HepG2 (cell line): ENCODE results near the gene ZNF77. TPM values are rescaled to one million over a fixed set of nuclear protein-coding genes. Genes with fewer than 3 reads are reported as not detected.

Experiments
- CSRNP2 ChIP-seq: sonication (generic); formaldehyde crosslinking; conservative IDR thresholded peaks from 2 replicates; pipeline ENCODE4 v1.8.0; 2022; ENCODE audit warnings: low read depth, missing genetic modification reagents
- GTF2F1 ChIP-seq: fragments of 150-350 bp; IDR thresholded peaks from 2 replicates; pipeline ENCODE4 v1.6.1; 2014; ENCODE audit warnings: low read length
- NFE2 ChIP-seq: sonication (generic); formaldehyde crosslinking; IDR thresholded peaks from 2 replicates; pipeline ENCODE4 v1.4.0; 2020; ENCODE audit warnings: missing genetic modification reagents
- NR0B2 ChIP-seq: sonication (generic); formaldehyde crosslinking; IDR thresholded peaks from 2 replicates; pipeline ENCODE4 v1.4.0; 2020; ENCODE audit warnings: mild to moderate bottlenecking, missing genetic modification reagents
- PCBP2 ChIP-seq: fragments of 200-400 bp; formaldehyde crosslinking; optimal IDR thresholded peaks from 2 replicates; pipeline ENCODE3; 2018; ENCODE audit warnings: low read length, low read depth; ENCODE audit not compliant: poor library complexity, severe bottlenecking
- POLR2AphosphoS2 ChIP-seq: IDR thresholded peaks from 2 replicates; pipeline ENCODE4 v1.6.1; 2011; ENCODE audit warnings: low read depth, low read length, improper control_type of control experiment
- RFX5 ChIP-seq: IDR thresholded peaks from 2 replicates; pipeline ENCODE4 v1.6.1; 2011; ENCODE audit warnings: low read depth, low read length, improper control_type of control experiment
- SOX6 ChIP-seq, 2 experiments: fragments of 450-650 bp in 1 of 2; sonication (generic) in 1 of 2; formaldehyde crosslinking in 1 of 2; IDR thresholded peaks; 2 replicates each; pipeline versions ENCODE4 v1.4.0 to v1.6.1; 2017 to 2020; ENCODE audit warnings: antibody characterized with exemption in 1 of 2, mild to moderate bottlenecking in 1 of 2, missing genetic modification reagents in 1 of 2
- SP4 ChIP-seq: sonication (generic); formaldehyde crosslinking; IDR thresholded peaks from 2 replicates; pipeline ENCODE4 v1.8.1; 2023; ENCODE audit warnings: mild to moderate bottlenecking, missing genetic modification reagents
- SRF ChIP-seq: IDR thresholded peaks from 2 replicates; pipeline ENCODE4 v1.6.1; 2011; ENCODE audit warnings: mild to moderate bottlenecking, low read depth, low read length, moderate library complexity
- ZC3H4 ChIP-seq: sonication (generic); formaldehyde crosslinking; IDR thresholded peaks from 2 replicates; pipeline ENCODE4 v1.4.0; 2020; ENCODE audit warnings: missing genetic modification reagents, borderline replicate concordance
- ZNF253 ChIP-seq: sonication (generic); formaldehyde crosslinking; IDR thresholded peaks from 2 replicates; pipeline ENCODE4 v1.8.0; 2022; ENCODE audit warnings: mild to moderate bottlenecking, missing genetic modification reagents, borderline replicate concordance
- ZNF331 ChIP-seq: sonication (generic); formaldehyde crosslinking; IDR thresholded peaks from 2 replicates; pipeline ENCODE4 v1.4.0; 2020; ENCODE audit warnings: missing genetic modification reagents
- ZNF432 ChIP-seq: sonication (generic); formaldehyde crosslinking; IDR thresholded peaks from 2 replicates; pipeline ENCODE4 v1.5.0; 2020; ENCODE audit warnings: missing genetic modification reagents, mild to moderate bottlenecking, borderline replicate concordance
- ZNF468 ChIP-seq: sonication (generic); formaldehyde crosslinking; IDR thresholded peaks from 2 replicates; pipeline ENCODE4 v1.8.0; 2022; ENCODE audit warnings: mild to moderate bottlenecking, moderate library complexity, missing genetic modification reagents
- ZNF549 ChIP-seq: sonication (generic); formaldehyde crosslinking; IDR thresholded peaks from 2 replicates; pipeline ENCODE4 v1.5.0; 2020; ENCODE audit warnings: missing genetic modification reagents
- ZNF619 ChIP-seq: sonication (generic); formaldehyde crosslinking; IDR thresholded peaks from 2 replicates; pipeline ENCODE4 v1.4.0; 2020; ENCODE audit warnings: mild to moderate bottlenecking, missing genetic modification reagents
- ZNF678 ChIP-seq: sonication (generic); formaldehyde crosslinking; IDR thresholded peaks from 2 replicates; pipeline ENCODE4 v1.4.0; 2020; ENCODE audit warnings: mild to moderate bottlenecking, missing genetic modification reagents
- ZSCAN21 ChIP-seq: sonication (generic); formaldehyde crosslinking; IDR thresholded peaks from 2 replicates; pipeline ENCODE4 v1.8.0; 2022; ENCODE audit warnings: mild to moderate bottlenecking, missing genetic modification reagents, moderate library complexity, borderline replicate concordance
- polyA plus RNA-seq, 8 experiments: library from polyadenylated mRNA; depleted of rRNA in 3 of 8; stranded (reverse) in 7 of 8; unstranded in 1 of 8; fragments of >200 nt; fragmentation: Illumina TruSeq in 4 of 8; extraction: Trizol in 4 of 8; gene quantifications; 2 replicates each; pipeline versions ENCODE4 v1.2.1 to v1.2.3, GENCODE V29; 2011 to 2016; ENCODE audit warnings: low read depth in 4 of 8, missing spikeins in 1 of 8, mixed read lengths in 1 of 8; ENCODE audit not compliant: insufficient read depth in 1 of 8
- total RNA-seq, 5 experiments: library from RNA; depleted of rRNA; stranded (reverse); fragments of >200 nt; fragmentation: Illumina TruSeq; extraction: Trizol; gene quantifications; 2 replicates each; pipeline ENCODE4 v1.2.3, GENCODE V29; 2016; ENCODE audit warnings: low read depth in 1 of 5
- TF ChIP-seq, protein P1 (sequence below): sonication (generic); formaldehyde crosslinking; IDR thresholded peaks from 2 replicates; pipeline ENCODE4 v1.4.0; 2020; ENCODE audit warnings: missing genetic modification reagents
- TF ChIP-seq, protein P2 (sequence below): sonication (generic); formaldehyde crosslinking; IDR thresholded peaks from 2 replicates; pipeline ENCODE4 v1.4.0; 2020; ENCODE audit warnings: mild to moderate bottlenecking, missing genetic modification reagents
- TF ChIP-seq, protein P3 (sequence below): sonication (generic); formaldehyde crosslinking; IDR thresholded peaks from 2 replicates; pipeline ENCODE4 v1.4.0; 2020; ENCODE audit warnings: missing genetic modification reagents

Gene ZNF77
- total and polyA plus RNA-seq, 2 of the 13 experiments (the other 11 are each of a cell fraction or from before 2014, with no cell fraction given) = 7.1 to 11.5 TPM

GRCh38 chr19:2950286-2951124 is 5.7 kb upstream of the ZNF77 start (continued):
- TF ChIP-seq ZNF432 (CRISPR knock-in tag) (no peak), NFE2 (no peak), ZC3H4 (no peak; the same call in 1 of the 2 replicates), SRF (no peak), GTF2F1 (peak; percentile 62; the same call in 1 of the 2 replicates), ZNF549 (CRISPR knock-in tag) (no peak), ZNF468 (CRISPR knock-in tag) (no peak), NR0B2 (CRISPR knock-in tag) (no peak), SP4 (CRISPR knock-in tag) (peak; percentile 96), PCBP2 (no peak), RFX5 (no peak), ZNF253 (CRISPR knock-in tag) (no peak), SOX6 (IDR thresholded peaks at IDR 0.05) (no peak), SOX6 (CRISPR knock-in tag; IDR thresholded peaks at IDR 0.05) (peak; percentile 76), ZNF619 (CRISPR knock-in tag) (no peak), ZNF678 (CRISPR knock-in tag) (no peak), POLR2AphosphoS2 (peak; percentile 57; the same call in 1 of the 2 replicates), ZSCAN21 (CRISPR knock-in tag) (no peak), ZNF331 (CRISPR knock-in tag) (no peak; the same call in 1 of the 2 replicates), CSRNP2 (CRISPR knock-in tag) (no peak)
- TF ChIP-seq, protein P1, sequence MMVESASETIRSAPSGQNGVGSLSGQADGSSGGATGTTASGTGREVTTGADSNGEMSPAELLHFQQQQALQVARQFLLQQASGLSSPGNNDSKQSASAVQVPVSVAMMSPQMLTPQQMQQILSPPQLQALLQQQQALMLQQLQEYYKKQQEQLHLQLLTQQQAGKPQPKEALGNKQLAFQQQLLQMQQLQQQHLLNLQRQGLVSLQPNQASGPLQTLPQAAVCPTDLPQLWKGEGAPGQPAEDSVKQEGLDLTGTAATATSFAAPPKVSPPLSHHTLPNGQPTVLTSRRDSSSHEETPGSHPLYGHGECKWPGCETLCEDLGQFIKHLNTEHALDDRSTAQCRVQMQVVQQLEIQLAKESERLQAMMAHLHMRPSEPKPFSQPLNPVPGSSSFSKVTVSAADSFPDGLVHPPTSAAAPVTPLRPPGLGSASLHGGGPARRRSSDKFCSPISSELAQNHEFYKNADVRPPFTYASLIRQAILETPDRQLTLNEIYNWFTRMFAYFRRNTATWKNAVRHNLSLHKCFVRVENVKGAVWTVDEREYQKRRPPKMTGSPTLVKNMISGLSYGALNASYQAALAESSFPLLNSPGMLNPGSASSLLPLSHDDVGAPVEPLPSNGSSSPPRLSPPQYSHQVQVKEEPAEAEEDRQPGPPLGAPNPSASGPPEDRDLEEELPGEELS (CRISPR knock-in tag) = no peak; the same call in 1 of the 2 replicates
- TF ChIP-seq, protein P2, sequence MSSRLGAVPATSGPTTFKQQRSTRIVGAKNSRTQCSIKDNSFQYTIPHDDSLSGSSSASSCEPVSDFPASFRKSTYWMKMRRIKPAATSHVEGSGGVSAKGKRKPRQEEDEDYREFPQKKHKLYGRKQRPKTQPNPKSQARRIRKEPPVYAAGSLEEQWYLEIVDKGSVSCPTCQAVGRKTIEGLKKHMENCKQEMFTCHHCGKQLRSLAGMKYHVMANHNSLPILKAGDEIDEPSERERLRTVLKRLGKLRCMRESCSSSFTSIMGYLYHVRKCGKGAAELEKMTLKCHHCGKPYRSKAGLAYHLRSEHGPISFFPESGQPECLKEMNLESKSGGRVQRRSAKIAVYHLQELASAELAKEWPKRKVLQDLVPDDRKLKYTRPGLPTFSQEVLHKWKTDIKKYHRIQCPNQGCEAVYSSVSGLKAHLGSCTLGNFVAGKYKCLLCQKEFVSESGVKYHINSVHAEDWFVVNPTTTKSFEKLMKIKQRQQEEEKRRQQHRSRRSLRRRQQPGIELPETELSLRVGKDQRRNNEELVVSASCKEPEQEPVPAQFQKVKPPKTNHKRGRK = no peak
- TF ChIP-seq, protein P3, sequence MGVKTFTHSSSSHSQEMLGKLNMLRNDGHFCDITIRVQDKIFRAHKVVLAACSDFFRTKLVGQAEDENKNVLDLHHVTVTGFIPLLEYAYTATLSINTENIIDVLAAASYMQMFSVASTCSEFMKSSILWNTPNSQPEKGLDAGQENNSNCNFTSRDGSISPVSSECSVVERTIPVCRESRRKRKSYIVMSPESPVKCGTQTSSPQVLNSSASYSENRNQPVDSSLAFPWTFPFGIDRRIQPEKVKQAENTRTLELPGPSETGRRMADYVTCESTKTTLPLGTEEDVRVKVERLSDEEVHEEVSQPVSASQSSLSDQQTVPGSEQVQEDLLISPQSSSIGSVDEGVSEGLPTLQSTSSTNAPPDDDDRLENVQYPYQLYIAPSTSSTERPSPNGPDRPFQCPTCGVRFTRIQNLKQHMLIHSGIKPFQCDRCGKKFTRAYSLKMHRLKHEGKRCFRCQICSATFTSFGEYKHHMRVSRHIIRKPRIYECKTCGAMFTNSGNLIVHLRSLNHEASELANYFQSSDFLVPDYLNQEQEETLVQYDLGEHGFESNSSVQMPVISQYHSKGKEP (CRISPR knock-in tag) = 0 out of 2 replicates have a peak, but pooled peaks have one; percentile 35
